B cell (primary cell): Measurements from ENCODE around the gene PDZD4. TPM values are rescaled to one million over a fixed set of nuclear protein-coding genes. Genes with fewer than 3 reads are reported as not detected.

ENCODE experiments used
- ATAC-seq: fragments of 200-7000 bp; cut with Tn5 transposase; one replicate; pipeline ENCODE4 v1.10.0; 2021; ENCODE audit warnings: low read depth, mild to moderate bottlenecking, moderate number of reproducible peaks, moderate library complexity
- CTCF ChIA-PET: fragments of 350-600 bp; sonication (Branson Sonifier 250); formaldehyde crosslinking; loops from one replicate; lab custom pipeline; 2021; ENCODE audit warnings: antibody characterized with exemption, inconsistent platforms; lab: Charles Lee
- POLR2A ChIA-PET: fragments of 350-600 bp; sonication (Branson Sonifier 250); formaldehyde crosslinking; loops from one replicate; lab custom pipeline; 2021; ENCODE audit warnings: antibody characterized with exemption; lab: Charles Lee
- DNase-seq: peaks from one replicate; pipeline ENCODE4 v3.0.0; 2013
- H2AFZ ChIP-seq: 2 replicates; pipeline ENCODE4 v1.6.1; 2012; ENCODE audit warnings: mild to moderate bottlenecking, low read depth, low read length; ENCODE audit not compliant: insufficient read depth, poor library complexity, severe bottlenecking
- H3K27ac ChIP-seq, 2 donors: 1 replicate in 1 of 2; 2 replicates in 1 of 2; pipeline ENCODE4 v1.5.1; 2012 to 2013; ENCODE audit warnings: low read length in 2 of 2, mild to moderate bottlenecking in 2 of 2, moderate library complexity in 1 of 2
- H3K27me3 ChIP-seq, 4 experiments: fragments of 200-600 bp in 1 of 4; sonication (generic) in 1 of 4; replicated peaks in 1 of 4; 1 replicate in 2 of 4; 2 replicates in 2 of 4; pipeline versions ENCODE4 v1.6.1 to v1.7.0; 2013 to 2016; ENCODE audit warnings: low read length in 3 of 4, mild to moderate bottlenecking in 2 of 4, mixed read lengths in 1 of 4, moderate library complexity in 1 of 4; ENCODE audit not compliant: insufficient read depth in 4 of 4, control insufficient read depth in 3 of 4; ENCODE audit errors: control extremely low read depth in 1 of 4
- H3K36me3 ChIP-seq, 2 experiments: replicated peaks in 1 of 2; 1 replicate in 1 of 2; 2 replicates in 1 of 2; pipeline versions ENCODE4 v1.6.1 to v1.7.1; 2013; ENCODE audit warnings: low read length in 1 of 2; ENCODE audit not compliant: insufficient read depth in 2 of 2, control insufficient read depth in 1 of 2; ENCODE audit errors: control extremely low read depth in 1 of 2, extremely low read depth in 1 of 2
- H3K4me1 ChIP-seq, 2 donors: fragments of 200-600 bp in 1 of 2; sonication (generic) in 1 of 2; 1 replicate in 1 of 2; 2 replicates in 1 of 2; pipeline versions ENCODE4 v1.5.1 to v1.6.1; 2013 to 2017; ENCODE audit warnings: low read length in 2 of 2; ENCODE audit not compliant: control insufficient read depth in 2 of 2, insufficient read depth in 2 of 2
- H3K4me2 ChIP-seq: replicated peaks from 2 replicates; pipeline ENCODE3; 2012; ENCODE audit warnings: mild to moderate bottlenecking, low read depth, low read length; ENCODE audit not compliant: poor library complexity, severe bottlenecking
- H3K4me3 ChIP-seq, 5 experiments: fragments of 200-600 bp in 1 of 5; sonication (generic) in 1 of 5; 1 replicate in 3 of 5; 2 replicates in 2 of 5; pipeline versions ENCODE4 v1.5.1 to v1.7.0; 2011 to 2016; ENCODE audit warnings: low read length in 4 of 5, mild to moderate bottlenecking in 4 of 5, low read depth in 2 of 5, control low read depth in 1 of 5, moderate library complexity in 1 of 5; ENCODE audit not compliant: insufficient read depth in 1 of 5; ENCODE audit errors: control extremely low read depth in 1 of 5, extremely low read depth in 1 of 5
- H3K79me2 ChIP-seq: fragments of 200-600 bp; sonication (generic); one replicate; pipeline ENCODE4 v1.6.0; 2016; ENCODE audit warnings: low read length; ENCODE audit not compliant: control insufficient read depth, insufficient read depth
- H3K9ac ChIP-seq: fragments of 200-600 bp; sonication (generic); 2 replicates; pipeline ENCODE4 v1.6.1; 2017; ENCODE audit warnings: mild to moderate bottlenecking, low read length, moderate library complexity
- H3K9me3 ChIP-seq, 3 donors: one replicate each; pipeline versions ENCODE4 v1.6.1 to v1.7.1; 2013; ENCODE audit warnings: low read length in 2 of 3; ENCODE audit not compliant: control insufficient read depth in 2 of 3, insufficient read depth in 1 of 3; ENCODE audit errors: control extremely low read depth in 1 of 3
- H4K20me1 ChIP-seq: 2 replicates; pipeline ENCODE4 v1.6.0; 2012; ENCODE audit warnings: mild to moderate bottlenecking, low read length; ENCODE audit not compliant: insufficient read depth, control insufficient read depth, poor library complexity, severe bottlenecking
- H3K27ac Mint-ChIP-seq: one replicate; pipeline ENCODE4 v1.8.0; 2021; ENCODE audit warnings: mixed read lengths
- H3K27me3 Mint-ChIP-seq: one replicate; pipeline ENCODE4 v1.8.0; 2021; ENCODE audit warnings: mixed read lengths
- H3K4me1 Mint-ChIP-seq: one replicate; pipeline ENCODE4 v1.8.0; 2021; ENCODE audit warnings: mixed read lengths
- H3K4me3 Mint-ChIP-seq: one replicate; pipeline ENCODE4 v1.8.0; 2021; ENCODE audit warnings: mixed read lengths
- H3K9me3 Mint-ChIP-seq: one replicate; pipeline ENCODE4 v1.8.0; 2022; ENCODE audit warnings: mixed read lengths; ENCODE audit not compliant: insufficient read depth
- EZH2 ChIP-seq: IDR thresholded peaks from 2 replicates; pipeline ENCODE4 v1.6.1; 2012; ENCODE audit warnings: borderline replicate concordance, low read depth, mild to moderate bottlenecking, moderate library complexity, low read length; ENCODE audit not compliant: insufficient read depth, poor library complexity, severe bottlenecking
- WGBS: methylation state at CpG from one replicate; pipeline ENCODE4 v1.1.5; 2013; ENCODE audit warnings: missing lambda C conversion rate; ENCODE audit not compliant: insufficient coverage; 5-methylcytosine and 5-hydroxymethylcytosine counted together
- intact Hi-C: fragments of 100-400 bp; cut with micrococcal nuclease; formaldehyde crosslinking; loops from one replicate; pipeline ENCODE4 v1.10.0; 2022
- polyA plus RNA-seq: library from polyadenylated mRNA; depleted of rRNA; stranded (reverse); fragments of >200 nt; gene quantifications from 2 replicates; pipeline ENCODE4 v1.2.3, GENCODE V29; 2012
- total RNA-seq, 2 donors: library from RNA; stranded (reverse); fragments of 120-200 nt in 1 of 2; gene quantifications; 1 replicate in 1 of 2; 2 replicates in 1 of 2; pipeline versions ENCODE4 v1.2.3 to v1.2.4, GENCODE V29; 2013 to 2022
- TF ChIP-seq, protein P1 (sequence below): fragments of 200-600 bp; IDR thresholded peaks from one replicate; pipeline ENCODE4 v1.8.0; 2022; ENCODE audit warnings: antibody characterized with exemption, mild to moderate bottlenecking

The PDZD4 gene
- total and polyA plus RNA-seq, 2 donors (not counting 1 experiment from before 2014, with no cell fraction given): 0.36 TPM; not detected in 1

DNA sequence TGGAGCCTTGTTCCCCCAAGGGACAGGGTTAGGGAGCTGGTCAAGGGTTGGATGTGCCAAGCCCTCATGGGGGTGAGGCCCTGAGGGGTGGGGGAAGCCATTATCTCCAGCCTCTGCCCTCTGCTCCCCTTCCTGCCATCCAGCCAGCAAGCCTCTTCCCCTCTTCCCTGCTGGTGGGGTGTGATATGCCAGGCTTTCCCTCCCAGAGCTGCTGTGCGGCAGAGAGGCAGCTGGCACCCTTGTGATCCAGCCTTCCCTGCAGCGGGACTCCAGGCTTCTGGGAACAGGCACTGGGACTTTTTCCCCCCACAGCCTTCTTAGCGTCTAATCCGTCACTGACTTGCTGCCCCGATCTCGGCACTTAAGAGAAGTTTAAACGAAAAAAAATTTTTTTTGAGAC is 29.6 kb downstream of the PDZD4 start:
- 97% methylated on average over 5 of the region's 7 CpGs for WGBS
- ChIA-PET CTCF (no interaction called here), POLR2A (interaction anchor here (0.6 kb wide), 1 partner anchor 100 kb away, joined by 4 read pairs; no protein-coding TSS in a partner anchor)
- Mint-ChIP-seq H3K4me3 (no peak overlapping the region), H3K27me3 (no peaks in the 10 kb centered on the region), H3K27ac (no peak overlapping the region), H3K4me1 (peaks cover 8% of the 10 kb centered on the region), H3K9me3 (no peaks in the 10 kb centered on the region)
- intact Hi-C loops: no loop called here
- Histone ChIP-seq H3K4me2 (no peak overlapping the region), H3K27me3 (no peaks in the 10 kb centered on the region), H3K79me2 (peaks cover 13% of the 10 kb centered on the region), H3K9me3 (no peaks in the 10 kb centered on the region), H3K27ac (no peak overlapping the region), H3K4me1 (peaks cover 1 to 4% of the 10 kb centered on the region in 2 donors), H3K4me3 (no peak overlapping the region), H4K20me1 (peaks cover 6% of the 10 kb centered on the region), H2AFZ (no peak overlapping the region), H3K36me3 (peaks cover 0 to 15% of the 10 kb centered on the region in 2 experiments), H3K9ac (no peak overlapping the region)
- ATAC-seq: no peak
- TF ChIP-seq EZH2: no peak
- TF ChIP-seq, protein P1, sequence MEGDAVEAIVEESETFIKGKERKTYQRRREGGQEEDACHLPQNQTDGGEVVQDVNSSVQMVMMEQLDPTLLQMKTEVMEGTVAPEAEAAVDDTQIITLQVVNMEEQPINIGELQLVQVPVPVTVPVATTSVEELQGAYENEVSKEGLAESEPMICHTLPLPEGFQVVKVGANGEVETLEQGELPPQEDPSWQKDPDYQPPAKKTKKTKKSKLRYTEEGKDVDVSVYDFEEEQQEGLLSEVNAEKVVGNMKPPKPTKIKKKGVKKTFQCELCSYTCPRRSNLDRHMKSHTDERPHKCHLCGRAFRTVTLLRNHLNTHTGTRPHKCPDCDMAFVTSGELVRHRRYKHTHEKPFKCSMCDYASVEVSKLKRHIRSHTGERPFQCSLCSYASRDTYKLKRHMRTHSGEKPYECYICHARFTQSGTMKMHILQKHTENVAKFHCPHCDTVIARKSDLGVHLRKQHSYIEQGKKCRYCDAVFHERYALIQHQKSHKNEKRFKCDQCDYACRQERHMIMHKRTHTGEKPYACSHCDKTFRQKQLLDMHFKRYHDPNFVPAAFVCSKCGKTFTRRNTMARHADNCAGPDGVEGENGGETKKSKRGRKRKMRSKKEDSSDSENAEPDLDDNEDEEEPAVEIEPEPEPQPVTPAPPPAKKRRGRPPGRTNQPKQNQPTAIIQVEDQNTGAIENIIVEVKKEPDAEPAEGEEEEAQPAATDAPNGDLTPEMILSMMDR: no peak
- no peak for DNase-seq

DNA sequence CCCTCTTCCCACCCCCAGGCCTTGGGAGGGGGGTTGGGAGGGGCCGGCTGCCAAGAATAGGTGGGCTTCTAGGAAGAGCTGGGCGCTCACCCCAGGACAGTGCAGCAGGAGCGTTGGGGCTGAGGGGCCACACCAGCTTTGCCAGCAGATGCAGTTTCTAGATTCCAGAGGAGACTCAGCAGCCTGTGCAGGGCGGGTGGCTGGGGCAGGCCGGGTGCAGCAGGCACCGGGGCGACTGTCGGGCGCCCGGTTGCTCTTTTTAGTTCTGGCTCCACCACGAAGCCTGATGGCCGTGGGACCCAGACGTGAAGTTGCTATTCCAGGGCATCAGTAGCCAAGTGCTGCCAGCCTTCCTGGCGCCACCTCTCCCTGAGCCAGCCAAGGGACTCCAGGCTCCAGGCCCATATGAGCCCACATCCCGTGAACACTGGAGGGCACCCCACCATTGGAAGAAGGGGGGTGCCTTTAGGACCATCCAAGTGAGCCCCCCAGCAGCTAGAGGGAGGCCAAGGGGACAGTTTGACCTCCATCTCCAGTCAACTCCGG is 30.1 kb downstream of the PDZD4 start:
- Histone ChIP-seq H3K9ac (no peak overlapping the region), H3K36me3 (peaks cover 0 to 15% of the 10 kb centered on the region in 2 experiments), H3K27me3 (no peaks in the 10 kb centered on the region), H3K9me3 (no peaks in the 10 kb centered on the region), H2AFZ (no peak overlapping the region), H3K4me1 (peaks cover 6 to 9% of the 10 kb centered on the region in 2 donors), H4K20me1 (peaks cover 8% of the 10 kb centered on the region), H3K4me3 (no peak overlapping the region), H3K4me2 (no peak overlapping the region), H3K27ac (no peak overlapping the region), H3K79me2 (peaks cover 18% of the 10 kb centered on the region)
- Mint-ChIP-seq H3K27ac (no peak overlapping the region), H3K4me1 (peaks cover 10% of the 10 kb centered on the region), H3K27me3 (no peaks in the 10 kb centered on the region), H3K4me3 (no peak overlapping the region), H3K9me3 (no peaks in the 10 kb centered on the region)
- TF ChIP-seq, protein P1: no peak
- no peak for TF ChIP-seq EZH2
- no peak for ATAC-seq
- intact Hi-C loops: no loop called here
- DNase-seq: no peak
- WGBS: 83% methylated on average over 11 of the region's 16 CpGs
- ChIA-PET CTCF (no interaction called here), POLR2A (interaction anchor here (0.6 kb wide), 1 partner anchor 100 kb away, joined by 4 read pairs; no protein-coding TSS in a partner anchor)
